ENCODE data around the gene SFTPA1. TPM values are rescaled to one million over a fixed set of nuclear protein-coding genes. Genes with fewer than 3 reads are reported as not detected.
"Not testable (repeated sequence)": the region's sequence is repeated elsewhere in the genome, so short reads cannot be mapped to it uniquely, and the experiment has no call there.

Gene SFTPA1
- total RNA-seq, 2 experiments from 2014 or later: not detected

DNA sequence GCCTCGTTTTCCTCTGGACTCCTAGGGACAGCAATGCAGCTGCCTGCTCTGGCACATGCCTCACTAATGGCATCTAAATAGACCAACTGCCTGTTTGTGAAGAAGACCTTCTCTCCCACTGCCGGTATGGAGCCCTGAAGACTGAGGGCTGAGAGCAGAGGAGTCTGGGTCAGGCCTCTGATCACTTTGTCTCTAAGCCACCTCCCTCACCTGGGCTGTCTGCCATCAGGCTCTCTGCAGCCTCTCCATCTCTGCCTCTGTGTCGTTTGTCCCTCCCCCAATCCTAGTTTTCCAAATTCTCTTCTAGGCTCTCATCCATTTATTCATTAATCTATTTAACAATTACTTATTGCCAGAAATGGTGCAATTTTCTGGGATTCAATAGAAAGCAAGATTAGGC, 15.2 kb upstream of the SFTPA1 start:
- H4K20me1 ChIP-seq (ENCODE audit: insufficient read depth, low read length): no peaks in the 10 kb centered on the region
- TF ChIP-seq, protein P1, sequence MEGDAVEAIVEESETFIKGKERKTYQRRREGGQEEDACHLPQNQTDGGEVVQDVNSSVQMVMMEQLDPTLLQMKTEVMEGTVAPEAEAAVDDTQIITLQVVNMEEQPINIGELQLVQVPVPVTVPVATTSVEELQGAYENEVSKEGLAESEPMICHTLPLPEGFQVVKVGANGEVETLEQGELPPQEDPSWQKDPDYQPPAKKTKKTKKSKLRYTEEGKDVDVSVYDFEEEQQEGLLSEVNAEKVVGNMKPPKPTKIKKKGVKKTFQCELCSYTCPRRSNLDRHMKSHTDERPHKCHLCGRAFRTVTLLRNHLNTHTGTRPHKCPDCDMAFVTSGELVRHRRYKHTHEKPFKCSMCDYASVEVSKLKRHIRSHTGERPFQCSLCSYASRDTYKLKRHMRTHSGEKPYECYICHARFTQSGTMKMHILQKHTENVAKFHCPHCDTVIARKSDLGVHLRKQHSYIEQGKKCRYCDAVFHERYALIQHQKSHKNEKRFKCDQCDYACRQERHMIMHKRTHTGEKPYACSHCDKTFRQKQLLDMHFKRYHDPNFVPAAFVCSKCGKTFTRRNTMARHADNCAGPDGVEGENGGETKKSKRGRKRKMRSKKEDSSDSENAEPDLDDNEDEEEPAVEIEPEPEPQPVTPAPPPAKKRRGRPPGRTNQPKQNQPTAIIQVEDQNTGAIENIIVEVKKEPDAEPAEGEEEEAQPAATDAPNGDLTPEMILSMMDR (conservative IDR thresholded peaks at IDR 0.05; ENCODE audit: low read length): no peak
- TF ChIP-seq EZH2phosphoT487 (IDR thresholded peaks at IDR 0.05; ENCODE audit: borderline replicate concordance, low read depth, low read length): no peak
- peaks cover 4% of the 10 kb centered on the region for H3K4me1 ChIP-seq (ENCODE audit: insufficient read depth, low read length, poor library complexity, severe bottlenecking)
- H3K4me2 ChIP-seq (ENCODE audit: low read length): no peak overlapping the region
- no peak overlapping the region for H2AFZ ChIP-seq (ENCODE audit: low read length)
- H3K27ac ChIP-seq (ENCODE audit: low read depth, low read length, poor library complexity, severe bottlenecking): no peak overlapping the region
- no TSS peak for BruUV-seq (replicated peaks)
- H3K4me3 ChIP-seq (ENCODE audit: low read depth, low read length, poor library complexity, severe bottlenecking): no peak overlapping the region
- intact Hi-C loops (cut with micrococcal nuclease; ENCODE audit: unreplicated experiment): no loop called here
- no peaks in the 10 kb centered on the region for H3K9me2 ChIP-seq (ENCODE audit: insufficient read depth, low read length)
- no peaks in the 10 kb centered on the region for H3K79me2 ChIP-seq (ENCODE audit: insufficient read depth, low read depth, low read length)
- H3K9me3 ChIP-seq (ENCODE audit: low read length): peaks cover 43% of the 10 kb centered on the region; the same call in 1 of the 2 replicates
- CTCF ChIA-PET (ENCODE audit: unreplicated experiment): no interaction called here
- DNase-seq (ENCODE audit: low spot score): no peak
- no peaks in the 10 kb centered on the region; the same call in 1 of the 2 replicates for H3K36me3 ChIP-seq (ENCODE audit: insufficient read depth, low read length)
- POLR2A ChIA-PET: interaction anchor here (0.6 kb wide), 1 partner anchor 27 kb away, joined by 4 read pairs; no protein-coding TSS in a partner anchor

DNA sequence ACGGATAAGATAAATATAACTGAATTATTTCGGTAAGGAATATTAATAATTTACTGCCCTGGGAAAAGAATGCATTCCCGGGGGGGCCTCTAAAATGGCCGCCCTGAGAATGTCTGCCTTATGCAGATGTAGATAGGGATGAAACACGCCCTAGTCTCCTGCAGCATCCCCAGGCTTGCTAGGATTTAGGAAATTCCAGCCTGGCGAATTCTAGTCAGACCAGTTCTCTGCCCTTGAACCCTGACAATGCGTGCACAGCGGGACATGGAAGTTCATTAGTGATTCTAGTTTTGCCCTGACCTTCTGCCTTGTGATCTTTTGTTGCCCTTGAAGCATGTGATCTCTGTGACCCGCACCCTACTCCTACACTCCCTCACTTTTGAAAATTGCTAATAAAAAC, 11.1 kb upstream of the SFTPA1 start:
- H4K20me1 ChIP-seq (ENCODE audit: insufficient read depth, low read length); H2AFZ ChIP-seq (ENCODE audit: low read length); CTCF ChIA-PET (ENCODE audit: unreplicated experiment); POLR2A ChIA-PET; H3K27ac ChIP-seq (ENCODE audit: low read depth, low read length, poor library complexity, severe bottlenecking); DNase-seq (ENCODE audit: low spot score); BruUV-seq (replicated peaks); H3K4me3 ChIP-seq (ENCODE audit: low read depth, low read length, poor library complexity, severe bottlenecking); H3K79me2 ChIP-seq (ENCODE audit: insufficient read depth, low read depth, low read length); H3K4me2 ChIP-seq (ENCODE audit: low read length); H3K9me2 ChIP-seq (ENCODE audit: insufficient read depth, low read length): not testable (repeated sequence)
- Histone ChIP-seq H3K9me3 (ENCODE audit: low read length) (peaks cover 60% of the 10 kb centered on the region; the same call in 1 of the 2 replicates), H3K4me1 (ENCODE audit: insufficient read depth, low read length, poor library complexity, severe bottlenecking) (peaks cover 45% of the 10 kb centered on the region), H3K36me3 (ENCODE audit: insufficient read depth, low read length) (peaks cover 11% of the 10 kb centered on the region; the same call in 1 of the 2 replicates)
- intact Hi-C loops (cut with micrococcal nuclease; ENCODE audit: unreplicated experiment): loop anchor here (5.0 kb wide), 1 partner anchor 1297 kb away; no protein-coding TSS in a partner anchor

DNA sequence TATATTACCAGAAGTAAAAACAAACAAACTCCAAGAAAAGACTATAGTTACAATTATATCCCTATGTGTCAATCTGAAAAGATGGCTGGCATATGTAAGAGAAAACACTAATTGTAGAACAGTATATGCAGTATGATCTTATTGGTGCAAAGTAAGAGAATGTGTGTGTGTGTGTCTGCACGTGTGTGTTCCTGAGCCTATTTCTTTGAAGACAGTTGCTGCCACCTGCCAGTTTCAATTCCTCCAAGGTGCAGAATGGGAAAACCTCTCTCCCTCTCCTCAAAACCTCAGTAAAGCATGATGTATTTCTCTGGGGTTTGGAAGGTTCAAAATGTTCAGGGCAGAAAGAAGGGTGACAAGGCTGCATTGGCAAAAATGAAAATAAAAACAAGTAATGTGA, 8.8 kb upstream of the SFTPA1 start:
- TF ChIP-seq EZH2phosphoT487 (IDR thresholded peaks at IDR 0.05; ENCODE audit: borderline replicate concordance, low read depth, low read length): no peak
- TF ChIP-seq, protein P1 (conservative IDR thresholded peaks at IDR 0.05; ENCODE audit: low read length): no peak
- DNase-seq (ENCODE audit: low spot score): peak; percentile 83
- Histone ChIP-seq H3K79me2 (ENCODE audit: insufficient read depth, low read depth, low read length) (no peaks in the 10 kb centered on the region), H3K4me1 (ENCODE audit: insufficient read depth, low read length, poor library complexity, severe bottlenecking) (peaks cover 54% of the 10 kb centered on the region), H3K27ac (ENCODE audit: low read depth, low read length, poor library complexity, severe bottlenecking) (peak overlapping the region; percentile 87), H3K4me2 (ENCODE audit: low read length) (peak overlapping the region; percentile 67), H2AFZ (ENCODE audit: low read length) (no peak overlapping the region), H3K4me3 (ENCODE audit: low read depth, low read length, poor library complexity, severe bottlenecking) (peak overlapping the region; percentile 21), H3K9me3 (ENCODE audit: low read length) (peaks cover 53% of the 10 kb centered on the region; the same call in 1 of the 2 replicates), H3K9me2 (ENCODE audit: insufficient read depth, low read length) (no peaks in the 10 kb centered on the region), H3K36me3 (ENCODE audit: insufficient read depth, low read length) (peaks cover 12% of the 10 kb centered on the region; the same call in 1 of the 2 replicates), H4K20me1 (ENCODE audit: insufficient read depth, low read length) (no peaks in the 10 kb centered on the region)
- CTCF ChIA-PET (ENCODE audit: unreplicated experiment): no interaction called here
- POLR2A ChIA-PET: no interaction called here
- no TSS peak for BruUV-seq (replicated peaks)
- intact Hi-C loops (cut with micrococcal nuclease; ENCODE audit: unreplicated experiment): loop anchor here (5.0 kb wide), 1 partner anchor 1300 kb away; no protein-coding TSS in a partner anchor
